ENCODE data around the gene VMP1. TPM values are rescaled to one million over a fixed set of nuclear protein-coding genes. Genes with fewer than 3 reads are reported as not detected.
A peak's percentile ranks its signal among the peaks of the same experiment; 100 is the strongest.
"Not testable (repeated sequence)": the region's sequence is repeated elsewhere in the genome, so short reads cannot be mapped to it uniquely, and the experiment has no call there.

Gene VMP1
- polyA plus RNA-seq, 2 donors: 90.8 to 98.0 TPM

- no peak overlapping the region for H3K4me3 ChIP-seq (ENCODE audit: low read depth in 1 of 2, low read length in 2 of 2)
- H3K36me3 ChIP-seq (ENCODE audit: control insufficient read depth in 2 of 2, insufficient read depth in 2 of 2, low read length in 1 of 2): no peaks in the 10 kb centered on the region
- peak overlapping the region; percentile 69 to 89 for H3K27ac ChIP-seq (ENCODE audit: low read depth in 2 of 2, low read length in 1 of 2)
- H3K9me3 ChIP-seq (ENCODE audit: control insufficient read depth in 2 of 2, insufficient read depth in 1 of 2, low read depth in 1 of 2, low read length in 1 of 2): no peaks in the 10 kb centered on the region
- 89 to 95% methylated on average over 6 of the region's 6 CpGs for WGBS, 2 donors
- H3K4me1 ChIP-seq (ENCODE audit: control insufficient read depth in 2 of 2, insufficient read depth in 2 of 2, low read length in 1 of 2): peaks cover 0 to 3% of the 10 kb centered on the region in 2 donors
- no peaks in the 10 kb centered on the region for H3K27me3 ChIP-seq (ENCODE audit: control insufficient read depth in 1 of 2, insufficient read depth in 2 of 2, low read length in 2 of 2)
Measured at GRCh38 chr17:59848385-59848668, 140.9 kb downstream of the VMP1 start.

- H3K27ac ChIP-seq (ENCODE audit: low read depth in 2 of 2, low read length in 1 of 2): peak overlapping the region; percentile 69 to 89
- H3K27me3 ChIP-seq (ENCODE audit: control insufficient read depth in 1 of 2, insufficient read depth in 2 of 2, low read length in 2 of 2): no peaks in the 10 kb centered on the region
- 48 to 49% methylated on average over 7 of the region's 7 CpGs for WGBS, 2 donors
- H3K36me3 ChIP-seq (ENCODE audit: control insufficient read depth in 2 of 2, insufficient read depth in 2 of 2, low read length in 1 of 2): no peaks in the 10 kb centered on the region
- no peaks in the 10 kb centered on the region for H3K9me3 ChIP-seq (ENCODE audit: control insufficient read depth in 2 of 2, insufficient read depth in 1 of 2, low read depth in 1 of 2, low read length in 1 of 2)
- peaks cover 0 to 3% of the 10 kb centered on the region in 2 donors for H3K4me1 ChIP-seq (ENCODE audit: control insufficient read depth in 2 of 2, insufficient read depth in 2 of 2, low read length in 1 of 2)
- no peak overlapping the region for H3K4me3 ChIP-seq (ENCODE audit: low read depth in 1 of 2, low read length in 2 of 2)
Measured at GRCh38 chr17:59848778-59849177, 141.3 kb downstream of the VMP1 start.

GRCh38 chr17:59850311-59850710 lies 142.9 kb downstream of the VMP1 start:
- not testable (repeated sequence) for H3K27me3 ChIP-seq (ENCODE audit: control insufficient read depth in 1 of 2, insufficient read depth in 2 of 2, low read length in 2 of 2); H3K4me1 ChIP-seq (ENCODE audit: control insufficient read depth in 2 of 2, insufficient read depth in 2 of 2, low read length in 1 of 2); H3K9me3 ChIP-seq (ENCODE audit: control insufficient read depth in 2 of 2, insufficient read depth in 1 of 2, low read depth in 1 of 2, low read length in 1 of 2); H3K4me3 ChIP-seq (ENCODE audit: low read depth in 1 of 2, low read length in 2 of 2); H3K36me3 ChIP-seq (ENCODE audit: control insufficient read depth in 2 of 2, insufficient read depth in 2 of 2, low read length in 1 of 2)
- 66 to 68% methylated on average over 15 of the region's 15 CpGs for WGBS, 2 donors
- H3K27ac ChIP-seq (ENCODE audit: low read depth in 2 of 2, low read length in 1 of 2): peak overlapping the region; percentile 6 to 65

- 58 to 66% methylated on average over 14 of the region's 14 CpGs for WGBS, 2 donors
- H3K4me3 ChIP-seq (ENCODE audit: low read depth in 1 of 2, low read length in 2 of 2): no peak overlapping the region
- H3K27ac ChIP-seq (ENCODE audit: low read depth in 2 of 2, low read length in 1 of 2): peak overlapping the region; percentile 60 to 78
Measured at GRCh38 chr17:59851439-59852375, 144.3 kb downstream of the VMP1 start.

GRCh38 chr17:59852847-59853167 lies 145.4 kb downstream of the VMP1 start:
- not testable (repeated sequence) for H3K36me3 ChIP-seq (ENCODE audit: control insufficient read depth in 2 of 2, insufficient read depth in 2 of 2, low read length in 1 of 2); H3K4me3 ChIP-seq (ENCODE audit: low read depth in 1 of 2, low read length in 2 of 2); H3K9me3 ChIP-seq (ENCODE audit: control insufficient read depth in 2 of 2, insufficient read depth in 1 of 2, low read depth in 1 of 2, low read length in 1 of 2); H3K27me3 ChIP-seq (ENCODE audit: control insufficient read depth in 1 of 2, insufficient read depth in 2 of 2, low read length in 2 of 2); H3K4me1 ChIP-seq (ENCODE audit: control insufficient read depth in 2 of 2, insufficient read depth in 2 of 2, low read length in 1 of 2)
- WGBS, 2 donors: 92 to 93% methylated on average over 7 of the region's 7 CpGs
- H3K27ac ChIP-seq (ENCODE audit: low read depth in 2 of 2, low read length in 1 of 2): peak overlapping the region; percentile 45 to 80

More at GRCh38 chr17:59851439-59852375, 144.3 kb downstream of the VMP1 start:
- Histone ChIP-seq H3K27me3 (ENCODE audit: control insufficient read depth in 1 of 2, insufficient read depth in 2 of 2, low read length in 2 of 2) (no peaks in the 10 kb centered on the region), H3K9me3 (ENCODE audit: control insufficient read depth in 2 of 2, insufficient read depth in 1 of 2, low read depth in 1 of 2, low read length in 1 of 2) (no peaks in the 10 kb centered on the region), H3K36me3 (ENCODE audit: control insufficient read depth in 2 of 2, insufficient read depth in 2 of 2, low read length in 1 of 2) (no peaks in the 10 kb centered on the region), H3K4me1 (ENCODE audit: control insufficient read depth in 2 of 2, insufficient read depth in 2 of 2, low read length in 1 of 2) (peaks cover 0 to 3% of the 10 kb centered on the region in 2 donors)

GRCh38 chr17:59853168-59853918 lies 145.9 kb downstream of the VMP1 start:
- Histone ChIP-seq H3K27ac (ENCODE audit: low read depth in 2 of 2, low read length in 1 of 2) (peak overlapping the region; percentile 21 to 80), H3K9me3 (ENCODE audit: control insufficient read depth in 2 of 2, insufficient read depth in 1 of 2, low read depth in 1 of 2, low read length in 1 of 2) (no peaks in the 10 kb centered on the region), H3K4me1 (ENCODE audit: control insufficient read depth in 2 of 2, insufficient read depth in 2 of 2, low read length in 1 of 2) (no peaks in the 10 kb centered on the region), H3K27me3 (ENCODE audit: control insufficient read depth in 1 of 2, insufficient read depth in 2 of 2, low read length in 2 of 2) (no peaks in the 10 kb centered on the region), H3K36me3 (ENCODE audit: control insufficient read depth in 2 of 2, insufficient read depth in 2 of 2, low read length in 1 of 2) (no peaks in the 10 kb centered on the region), H3K4me3 (ENCODE audit: low read depth in 1 of 2, low read length in 2 of 2) (no peak overlapping the region)
- WGBS, 2 donors: 49 to 56% methylated on average over 14 of the region's 14 CpGs

GRCh38 chr17:59853919-59854729 lies 146.7 kb downstream of the VMP1 start:
- not testable (repeated sequence) for H3K9me3 ChIP-seq (ENCODE audit: control insufficient read depth in 2 of 2, insufficient read depth in 1 of 2, low read depth in 1 of 2, low read length in 1 of 2); H3K4me3 ChIP-seq (ENCODE audit: low read depth in 1 of 2, low read length in 2 of 2); H3K4me1 ChIP-seq (ENCODE audit: control insufficient read depth in 2 of 2, insufficient read depth in 2 of 2, low read length in 1 of 2); H3K36me3 ChIP-seq (ENCODE audit: control insufficient read depth in 2 of 2, insufficient read depth in 2 of 2, low read length in 1 of 2); H3K27me3 ChIP-seq (ENCODE audit: control insufficient read depth in 1 of 2, insufficient read depth in 2 of 2, low read length in 2 of 2)
- peak overlapping the region; percentile 21 to 80 for H3K27ac ChIP-seq (ENCODE audit: low read depth in 2 of 2, low read length in 1 of 2)
- WGBS, 2 donors: 91 to 93% methylated on average over 10 of the region's 10 CpGs

- no peaks in the 10 kb centered on the region for H3K27me3 ChIP-seq (ENCODE audit: control insufficient read depth in 1 of 2, insufficient read depth in 2 of 2, low read length in 2 of 2)
- H3K4me3 ChIP-seq (ENCODE audit: low read depth in 1 of 2, low read length in 2 of 2): no peak overlapping the region
- WGBS, 2 donors: 56 to 58% methylated on average over 3 of the region's 3 CpGs
- H3K9me3 ChIP-seq (ENCODE audit: control insufficient read depth in 2 of 2, insufficient read depth in 1 of 2, low read depth in 1 of 2, low read length in 1 of 2): no peaks in the 10 kb centered on the region
- H3K36me3 ChIP-seq (ENCODE audit: control insufficient read depth in 2 of 2, insufficient read depth in 2 of 2, low read length in 1 of 2): no peaks in the 10 kb centered on the region
- H3K4me1 ChIP-seq (ENCODE audit: control insufficient read depth in 2 of 2, insufficient read depth in 2 of 2, low read length in 1 of 2): no peaks in the 10 kb centered on the region
- H3K27ac ChIP-seq (ENCODE audit: low read depth in 2 of 2, low read length in 1 of 2): no peak overlapping the region
Measured at GRCh38 chr17:59856859-59857794, 149.7 kb downstream of the VMP1 start.
